NOMO-1 treated with dmso at 0.1 percent for 144 hours (cell line): ENCODE measurements around the gene CHN2.
A peak's percentile ranks its signal among the peaks of the same experiment; 100 is the strongest.

Experiments
- DNase-seq: peaks from one replicate; lab custom pipeline; 2025; ENCODE audit not compliant: unreplicated experiment; lab: John Stamatoyannopoulos, UW

Gene CHN2

GRCh38 chr7:29224726-29225125, 30.2 kb downstream of the CHN2 start:
- DNase-seq = no peak

DNA sequence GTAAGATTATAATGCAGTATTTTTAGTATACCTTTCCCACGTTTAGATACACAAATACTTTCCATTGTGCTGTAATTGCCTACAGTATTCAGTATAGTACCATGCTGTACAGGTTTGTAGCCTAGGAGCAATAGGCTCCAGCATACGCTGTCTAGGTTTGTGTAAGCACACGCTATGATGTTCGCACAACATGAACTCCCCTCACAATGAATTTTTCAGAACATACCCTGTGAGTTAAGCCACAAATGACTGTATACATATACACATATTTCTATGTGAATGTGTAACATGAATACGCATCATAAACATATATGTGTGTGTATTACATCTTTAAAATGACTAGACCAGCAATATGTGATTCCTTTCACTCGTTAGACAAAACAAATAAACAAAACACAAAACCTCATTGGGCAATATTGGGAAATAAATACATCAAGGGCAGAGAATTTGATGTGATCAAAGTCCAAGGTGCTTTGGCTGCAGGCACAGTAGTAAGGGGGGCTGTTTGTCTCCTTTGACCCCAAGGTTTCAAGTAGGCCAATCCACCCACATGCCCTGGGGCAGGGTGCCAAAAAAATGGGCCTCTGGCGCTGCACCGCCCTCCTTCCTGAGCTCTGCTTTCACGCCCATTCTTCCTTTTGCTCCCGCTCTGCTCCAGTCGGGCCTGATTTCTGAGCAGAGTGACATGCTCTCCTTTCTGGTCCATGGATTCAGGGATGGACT, 33.9 kb downstream of the CHN2 start:
- DNase-seq = no peak

- no peak for DNase-seq
These were observed 34.5 kb downstream of the CHN2 start for GRCh38 chr7:29229066-29229465.

GRCh38 chr7:29229946-29230345, 35.4 kb downstream of the CHN2 start:
- DNase-seq = no peak

- DNase-seq = no peak
These were observed 36.3 kb downstream of the CHN2 start for GRCh38 chr7:29230871-29231345.

- DNase-seq = no peak
These were observed 37.2 kb downstream of the CHN2 start for GRCh38 chr7:29231671-29232232.

DNA sequence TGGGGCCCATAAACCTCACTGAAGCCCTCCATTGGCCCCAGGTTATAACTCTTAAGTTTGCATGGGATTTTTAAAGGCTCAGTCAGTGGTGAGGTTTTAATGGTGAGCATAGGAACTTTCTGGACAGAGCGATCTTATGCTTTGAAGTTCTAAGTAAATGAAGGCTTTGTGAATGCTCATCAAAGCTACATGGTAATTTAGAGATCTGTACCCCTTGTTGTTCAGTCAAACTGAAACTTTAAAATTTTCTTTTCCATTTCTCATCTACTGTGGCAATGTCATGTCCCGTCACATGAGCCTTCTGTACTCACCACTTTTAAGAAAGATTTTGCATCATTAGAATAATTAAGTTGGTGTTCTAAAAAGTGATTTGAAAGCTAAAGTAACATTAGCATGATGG, 39.9 kb downstream of the CHN2 start:
- no peak for DNase-seq

DNA sequence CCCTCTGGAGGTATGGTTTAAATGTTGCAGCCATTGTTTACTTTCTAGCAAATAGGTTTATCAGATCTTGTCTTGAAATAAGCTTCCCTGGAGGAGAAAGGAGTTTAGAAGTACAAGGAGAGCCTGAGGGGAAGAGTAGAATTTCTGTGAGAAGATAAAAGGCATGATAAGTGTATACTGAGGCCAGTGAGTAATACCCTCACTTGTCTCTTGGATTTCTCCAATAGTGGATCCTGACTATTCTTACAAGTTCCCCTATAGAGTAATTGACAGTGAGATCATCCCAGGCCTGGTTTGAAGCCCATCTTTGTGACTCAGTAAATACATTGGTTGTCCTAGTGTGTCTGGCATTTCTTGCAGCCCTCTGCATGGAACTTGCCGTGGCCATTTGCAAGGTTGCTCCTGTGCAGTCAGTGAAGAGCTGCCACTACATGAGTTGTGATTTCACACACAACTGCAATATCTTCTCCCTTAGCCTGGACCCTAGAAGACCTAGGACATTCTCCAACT, 41.6 kb downstream of the CHN2 start:
- no peak for DNase-seq

DNA sequence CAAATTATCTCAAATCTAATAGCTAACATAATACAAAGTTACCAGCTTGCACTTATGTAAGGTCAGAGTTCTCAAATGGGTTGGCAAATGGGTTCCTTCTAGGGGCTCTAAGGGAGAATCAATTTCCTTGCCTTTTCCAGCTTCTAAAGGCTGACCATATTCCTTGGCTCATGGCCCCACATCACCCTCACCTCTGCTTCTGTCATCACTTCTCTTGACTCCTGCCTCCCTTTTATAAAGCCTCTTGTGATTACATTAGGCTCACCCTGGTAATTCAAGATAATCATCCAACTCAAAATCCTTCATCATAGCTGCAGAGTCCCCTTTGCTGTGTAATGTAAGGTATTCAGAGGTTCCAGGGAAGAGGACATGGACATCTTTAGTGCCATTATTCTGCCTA, 42.1 kb downstream of the CHN2 start:
- DNase-seq = no peak

DNA sequence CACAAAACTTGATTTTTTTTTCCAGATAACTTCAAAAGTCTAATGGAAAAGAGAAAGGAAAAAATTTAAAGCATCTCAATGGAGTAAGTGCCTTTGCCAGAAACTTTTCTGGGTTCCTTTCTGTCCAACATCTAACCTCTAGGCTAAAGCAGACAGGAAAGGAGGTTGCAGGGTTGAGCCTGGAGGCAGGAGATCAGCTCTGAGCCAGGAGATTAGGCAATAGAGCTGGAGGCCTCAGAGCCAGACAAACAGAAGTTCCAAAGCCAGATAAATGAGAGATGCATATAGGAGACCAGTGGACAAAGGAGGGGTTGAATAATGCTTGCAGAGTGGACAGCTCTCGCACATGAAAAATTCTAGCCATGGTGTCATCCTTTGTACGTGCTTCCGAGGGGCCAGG, 42.9 kb downstream of the CHN2 start:
- no peak for DNase-seq

GRCh38 chr7:29239638-29240037, 45.1 kb downstream of the CHN2 start:
- DNase-seq = no peak

GRCh38 chr7:29242265-29242664, 47.7 kb downstream of the CHN2 start:
- no peak for DNase-seq

- peak; percentile 60 for DNase-seq
These were observed 49.5 kb downstream of the CHN2 start for GRCh38 chr7:29243910-29244655.

DNA sequence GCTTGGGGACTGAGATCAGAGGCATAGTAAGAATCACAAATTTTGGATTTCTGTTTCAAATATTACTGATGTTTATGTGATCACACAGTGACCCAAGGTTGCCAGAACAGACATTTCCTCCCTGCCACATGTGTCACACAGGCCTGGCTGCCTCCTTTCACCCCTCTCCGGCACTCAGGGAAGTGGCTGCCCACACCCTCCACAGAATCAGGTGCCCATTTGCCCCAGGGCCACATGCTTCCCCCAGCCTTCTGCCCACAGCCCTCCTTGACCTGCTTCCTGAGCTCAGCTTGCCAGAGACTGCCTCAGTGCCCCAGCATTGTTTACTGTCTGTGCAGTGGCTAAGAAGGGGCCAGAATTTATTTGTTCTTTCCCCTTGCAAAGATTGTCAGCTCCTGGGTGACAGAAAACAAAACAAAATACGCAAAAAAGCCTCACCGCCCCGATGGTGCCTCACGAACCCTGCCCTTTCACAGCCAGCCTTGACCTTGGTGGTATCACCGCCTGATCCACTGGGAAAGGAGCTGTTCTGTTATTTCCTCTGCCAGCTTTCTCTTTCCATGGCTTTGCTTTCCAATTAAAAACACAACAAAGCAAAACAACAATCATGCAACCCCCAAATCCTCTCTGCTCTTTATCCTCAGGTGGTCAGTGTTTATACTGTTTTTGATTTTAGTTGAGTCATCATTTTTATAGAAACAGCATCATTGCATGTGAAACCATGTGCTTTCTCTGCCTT, 52.8 kb downstream of the CHN2 start:
- DNase-seq = no peak

- DNase-seq = no peak
These were observed 53.3 kb downstream of the CHN2 start for GRCh38 chr7:29247963-29248236.

DNA sequence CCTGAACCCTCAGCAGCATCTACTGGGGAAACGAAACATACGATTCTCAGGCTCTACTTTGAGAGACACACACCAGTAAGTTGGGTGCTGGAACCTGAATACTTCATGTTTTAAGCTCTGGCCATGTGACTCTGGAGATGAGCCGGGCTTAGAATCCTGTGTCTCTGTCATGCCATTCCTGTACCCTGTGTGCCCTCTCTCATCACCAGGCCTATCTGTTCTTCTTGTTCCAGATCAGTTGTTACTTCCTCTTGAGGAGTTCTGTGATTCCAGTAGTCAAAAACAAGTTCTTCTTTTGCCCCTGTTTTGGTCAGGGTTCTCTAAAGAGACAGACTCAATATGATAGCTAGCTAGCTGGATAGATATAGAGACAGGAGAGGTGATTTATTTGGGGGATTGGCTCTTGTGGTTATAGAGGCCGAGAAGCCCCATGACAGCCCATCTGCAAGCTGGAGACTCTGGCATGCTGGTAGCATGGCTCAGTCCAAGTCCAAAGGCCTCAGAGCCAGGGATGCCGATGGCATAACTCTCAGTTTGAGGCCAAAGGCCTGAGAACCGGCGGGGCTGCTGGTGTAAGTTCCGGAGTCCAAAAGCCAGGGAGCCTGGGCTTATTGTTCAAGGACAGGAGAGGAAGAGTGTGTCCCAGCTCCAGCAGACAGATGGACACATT, 54.3 kb downstream of the CHN2 start:
- no peak for DNase-seq

GRCh38 chr7:29249383-29249750, 54.8 kb downstream of the CHN2 start:
- no peak for DNase-seq

DNA sequence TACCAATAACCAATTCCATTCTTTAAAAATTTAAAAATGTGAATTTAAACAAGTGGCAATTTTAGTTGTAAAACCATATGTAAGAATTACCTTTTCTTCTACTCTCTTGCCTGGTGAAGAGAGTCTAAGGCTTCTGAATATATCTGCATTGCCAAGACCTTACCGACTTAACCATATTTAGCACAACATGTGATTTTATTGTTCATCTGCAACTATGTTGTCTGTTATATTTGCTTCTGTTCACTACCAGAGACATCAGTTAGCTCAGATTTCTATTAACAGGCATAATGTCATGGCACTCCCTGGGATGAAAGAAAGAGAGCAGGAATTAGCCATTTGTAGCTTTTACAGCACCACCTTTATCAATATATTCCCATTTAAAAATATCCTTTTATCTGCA, 55.3 kb downstream of the CHN2 start:
- no peak for DNase-seq

DNA sequence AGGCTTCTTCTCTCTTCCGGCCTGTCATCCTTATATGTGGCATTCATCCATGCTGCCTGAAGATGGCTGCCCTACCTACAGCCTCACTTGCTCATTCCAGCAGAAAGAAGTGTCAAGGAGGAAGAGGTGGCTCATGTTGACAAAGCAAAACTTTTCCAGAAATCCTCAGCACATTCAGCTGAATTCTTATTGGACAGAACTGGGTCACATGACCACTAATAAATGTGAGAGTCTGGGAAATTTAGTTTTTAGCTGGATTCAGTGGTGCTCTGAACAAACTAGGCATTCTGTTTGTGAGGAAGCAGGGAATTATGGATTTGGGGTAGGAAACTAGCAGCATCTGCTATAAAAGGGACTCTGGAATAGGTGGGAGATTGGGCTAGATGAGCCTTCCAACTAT, 58.6 kb downstream of the CHN2 start:
- DNase-seq = no peak

DNA sequence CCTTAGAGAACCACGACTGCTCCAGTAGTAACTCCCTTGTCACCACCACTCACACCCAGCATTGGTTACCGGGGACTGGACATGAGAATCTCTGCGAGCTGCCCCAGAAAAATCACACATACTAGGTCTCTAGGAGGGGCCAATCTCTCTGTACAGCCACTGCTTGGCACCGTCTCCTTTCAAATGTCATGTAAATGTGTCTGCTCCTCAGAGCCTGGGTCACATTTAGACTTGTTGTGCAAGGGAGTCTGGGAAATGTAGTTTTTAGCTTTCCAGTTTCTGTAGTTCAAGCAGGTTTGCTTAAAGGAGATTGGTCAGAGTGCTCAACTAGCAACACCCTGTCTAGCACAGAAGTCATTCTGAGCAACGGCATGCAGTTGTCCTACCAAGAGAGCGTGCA, 60.0 kb downstream of the CHN2 start:
- no peak for DNase-seq

DNA sequence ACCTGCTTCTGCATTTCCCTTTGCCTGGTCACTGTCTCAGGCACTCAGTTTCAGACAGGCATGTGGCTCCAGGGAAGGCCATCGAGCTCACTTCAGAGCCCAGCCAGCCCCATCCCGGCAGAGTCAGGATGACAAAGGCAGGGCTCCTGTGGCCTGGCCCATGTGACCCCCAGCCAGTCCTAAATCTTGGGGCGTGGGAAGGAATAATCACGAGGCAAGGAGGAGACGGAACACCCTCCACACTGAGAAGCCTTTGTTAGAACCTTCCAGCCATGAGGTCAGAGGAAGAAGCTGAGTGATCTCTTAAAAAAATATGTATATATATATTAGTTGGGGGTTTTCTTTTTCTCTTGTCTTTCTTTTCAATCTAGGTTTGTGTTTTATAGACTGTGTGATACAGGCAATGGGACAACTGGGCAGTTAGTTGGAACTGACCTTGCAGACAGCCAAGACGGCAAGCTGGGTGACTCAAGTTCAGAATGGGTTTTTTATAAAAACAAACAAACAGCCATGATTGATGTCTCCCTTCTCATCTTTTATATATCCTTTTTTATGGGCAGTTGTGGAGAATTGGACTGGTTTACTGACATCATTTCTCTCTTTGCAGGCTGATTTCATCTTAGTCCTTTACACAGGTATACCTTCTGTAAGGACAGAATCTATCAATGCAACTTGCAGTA, 60.8 kb downstream of the CHN2 start:
- DNase-seq = no peak
